HPDE6-E6E7 (cell line): Measurements from ENCODE around the gene TMEM100.
A peak's percentile ranks its signal among the peaks of the same experiment; 100 is the strongest.

Experiments
- DNase-seq: peaks from one replicate; pipeline ENCODE4 v3.0.0; 2011; ENCODE audit warnings: missing footprints; ENCODE audit errors: extremely low spot score

The TMEM100 gene, protein sequence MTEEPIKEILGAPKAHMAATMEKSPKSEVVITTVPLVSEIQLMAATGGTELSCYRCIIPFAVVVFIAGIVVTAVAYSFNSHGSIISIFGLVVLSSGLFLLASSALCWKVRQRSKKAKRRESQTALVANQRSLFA

DNA sequence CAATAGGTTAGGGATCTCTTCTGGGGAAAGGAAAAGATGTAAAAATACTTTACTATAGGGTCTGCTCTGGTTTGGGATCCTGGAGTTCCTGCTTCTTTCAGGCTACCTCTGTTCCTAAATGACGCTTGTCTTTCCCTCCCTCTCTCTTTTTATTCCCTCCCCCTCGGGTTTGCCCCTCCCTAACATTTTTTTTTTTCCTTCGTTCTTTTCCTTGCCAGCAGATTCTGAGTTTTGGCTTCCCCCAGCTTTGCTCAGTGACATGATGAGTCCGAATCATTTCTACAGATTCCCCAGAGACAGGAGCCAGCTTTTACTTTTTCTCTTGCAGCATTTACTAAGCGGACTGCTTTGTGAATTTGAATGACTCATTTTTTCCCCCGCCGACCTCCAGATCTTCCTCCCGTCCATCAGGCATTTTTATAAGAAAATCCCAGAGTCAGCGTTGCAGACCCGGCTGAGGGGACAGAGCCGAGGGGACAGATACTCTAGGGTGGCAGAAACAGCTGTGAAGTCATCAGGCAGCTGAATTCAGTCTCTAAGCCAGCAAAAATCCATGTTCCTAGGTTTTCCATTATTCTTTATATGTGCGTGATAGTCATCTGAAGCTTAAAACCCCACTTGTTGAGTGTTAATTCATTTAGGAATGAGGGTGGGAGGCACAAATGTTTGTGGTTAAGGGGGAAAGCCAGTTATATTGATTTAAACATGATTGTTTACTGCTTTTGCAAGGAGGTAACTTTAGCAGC is at the start of gene TMEM100:
TMEM100 (minus strand) TSS at position 123 of the 746 bp plus-strand sequence. CDS start 1,794 bp downstream, outside the sequence.
- no peak for DNase-seq

DNA sequence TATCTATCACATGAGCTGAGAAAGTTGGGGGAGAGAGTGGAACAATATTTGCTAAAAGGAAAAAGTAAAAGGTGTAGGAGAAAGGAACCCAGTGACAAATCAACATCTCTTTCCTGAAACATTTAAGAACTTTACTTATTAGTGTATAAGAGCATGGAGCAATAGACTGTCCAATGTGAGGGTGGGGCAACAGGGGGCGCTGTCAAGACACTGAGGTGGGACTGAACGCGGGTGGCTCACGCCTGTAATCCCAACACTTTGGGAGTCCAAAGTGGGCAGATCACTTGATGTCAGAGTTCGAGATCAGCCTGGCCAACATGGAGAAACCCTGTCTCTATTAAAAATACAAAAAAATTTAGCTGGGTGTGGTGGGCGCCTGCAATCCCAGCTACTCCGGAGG is 49.4 kb upstream of the TMEM100 start:
- no peak for DNase-seq

DNA sequence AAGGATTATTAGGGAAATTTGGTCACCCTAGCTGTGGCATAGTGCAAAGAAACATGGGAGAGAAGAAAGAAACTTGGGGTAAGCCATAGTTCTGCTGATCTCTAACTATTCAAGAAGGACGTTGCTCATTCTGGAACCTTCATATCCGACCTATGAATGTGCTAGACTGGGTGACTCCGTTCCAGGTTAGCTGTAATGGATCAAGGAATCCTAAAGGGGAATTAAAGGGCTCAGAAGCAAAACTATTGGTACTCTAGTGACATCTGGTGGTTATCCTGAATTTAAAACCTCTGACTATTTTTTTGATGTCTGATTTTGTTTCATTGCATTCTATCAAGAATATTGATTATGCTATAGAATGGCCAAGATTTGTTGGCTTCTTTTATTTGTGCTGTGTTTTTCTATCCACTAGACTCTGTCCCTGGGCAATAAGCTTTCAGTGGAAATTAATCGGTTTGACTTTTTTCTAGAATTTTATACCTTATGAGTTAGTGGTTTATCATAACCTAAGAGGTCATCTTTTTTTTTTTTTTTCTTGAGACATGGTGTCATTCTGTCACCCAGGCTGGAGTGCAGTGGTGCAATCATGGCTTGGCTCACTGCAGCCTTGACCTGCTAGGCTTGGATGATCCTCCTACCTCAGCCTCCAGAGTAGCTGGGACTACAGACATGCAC is 47.7 kb upstream of the TMEM100 start:
- peak; percentile 40 for DNase-seq

DNA sequence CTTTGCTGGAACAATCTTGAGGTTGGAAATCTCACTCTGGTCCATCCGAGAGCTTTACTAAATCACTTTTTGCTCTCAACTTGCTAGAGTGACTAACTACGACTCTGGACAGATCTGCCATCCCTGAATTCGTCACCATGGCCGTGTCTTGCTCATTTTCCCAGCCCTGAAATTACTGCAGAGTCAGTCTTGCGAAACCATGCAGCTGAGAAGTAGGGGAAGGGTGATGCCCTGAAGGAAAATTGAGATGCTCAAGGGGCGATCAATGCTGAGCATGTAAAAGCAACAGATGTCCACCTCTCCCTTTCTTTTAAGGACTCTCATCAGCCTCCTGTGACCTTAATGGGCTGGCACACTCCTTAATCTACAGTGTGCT is 46.9 kb upstream of the TMEM100 start:
- peak; percentile 38 for DNase-seq

DNA sequence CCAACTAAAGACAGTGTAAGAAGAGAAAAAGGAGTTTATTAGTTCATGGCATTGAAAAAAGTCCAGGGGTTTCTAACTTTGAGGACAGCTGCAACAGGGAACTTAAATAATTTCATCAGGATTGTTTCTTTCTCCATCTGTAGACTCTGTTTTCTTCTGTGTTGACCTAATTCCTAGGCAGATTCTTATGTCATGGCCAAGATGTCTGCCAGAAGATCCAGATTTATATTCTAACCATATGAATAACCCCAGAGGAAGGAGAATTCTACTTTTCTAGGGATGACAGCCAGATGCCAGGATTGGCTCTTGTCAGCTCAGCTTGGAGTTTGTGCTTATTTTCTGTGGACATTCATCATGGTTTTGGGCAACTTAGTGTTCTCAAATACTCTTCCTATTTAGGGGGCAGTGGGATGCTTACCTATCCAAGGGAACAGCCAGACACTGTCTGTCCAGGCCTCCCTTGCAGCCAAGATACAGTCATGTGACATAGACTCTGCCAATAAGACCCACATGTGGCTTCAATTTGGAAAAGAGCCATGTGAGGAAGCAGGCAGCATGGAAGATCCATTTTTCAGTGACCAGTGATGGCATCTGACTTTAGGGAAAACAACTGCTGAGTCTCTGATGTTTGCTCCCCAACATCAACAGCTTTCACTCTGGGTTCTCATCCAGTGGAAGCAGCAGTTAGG is 46.4 kb upstream of the TMEM100 start:
- no peak for DNase-seq

DNA sequence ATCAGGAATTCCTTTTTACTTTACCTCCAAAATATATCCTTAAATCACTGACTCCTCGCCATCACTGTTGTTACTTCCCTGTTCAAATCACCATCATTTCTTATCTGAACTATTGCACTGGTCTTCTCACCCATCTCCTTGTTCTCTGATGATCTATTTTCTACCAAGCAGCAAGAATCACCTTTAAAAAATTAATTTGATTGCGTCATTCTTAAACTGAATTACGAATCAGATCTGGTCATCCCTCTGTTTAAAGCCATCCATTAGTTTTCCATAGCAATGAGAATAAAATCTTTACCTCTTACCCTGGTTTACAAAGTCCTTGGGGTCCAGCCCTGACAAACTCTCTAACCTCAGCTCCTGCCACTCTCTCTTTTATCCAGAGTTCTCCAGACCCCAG is 42.8 kb upstream of the TMEM100 start:
- DNase-seq, result no peak

DNA sequence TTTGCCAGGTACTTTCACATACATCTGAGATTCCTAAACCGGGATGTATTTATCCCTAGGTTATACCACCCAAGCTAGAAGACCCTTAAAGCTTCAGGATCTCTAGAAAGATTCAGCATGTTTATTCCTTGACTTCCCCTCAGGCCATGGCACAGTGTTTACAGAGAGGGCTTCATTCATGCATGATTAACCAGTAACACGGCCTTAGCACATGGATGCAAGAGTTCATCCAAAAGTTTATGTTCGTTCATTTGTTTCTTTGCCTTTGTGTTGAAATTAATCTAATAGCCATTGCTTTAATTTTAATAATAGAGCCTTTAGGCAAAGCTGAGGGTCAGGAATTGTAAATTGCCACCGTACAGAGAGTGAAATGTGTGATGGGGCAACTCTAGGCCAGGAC is 41.9 kb upstream of the TMEM100 start:
- no peak for DNase-seq

DNA sequence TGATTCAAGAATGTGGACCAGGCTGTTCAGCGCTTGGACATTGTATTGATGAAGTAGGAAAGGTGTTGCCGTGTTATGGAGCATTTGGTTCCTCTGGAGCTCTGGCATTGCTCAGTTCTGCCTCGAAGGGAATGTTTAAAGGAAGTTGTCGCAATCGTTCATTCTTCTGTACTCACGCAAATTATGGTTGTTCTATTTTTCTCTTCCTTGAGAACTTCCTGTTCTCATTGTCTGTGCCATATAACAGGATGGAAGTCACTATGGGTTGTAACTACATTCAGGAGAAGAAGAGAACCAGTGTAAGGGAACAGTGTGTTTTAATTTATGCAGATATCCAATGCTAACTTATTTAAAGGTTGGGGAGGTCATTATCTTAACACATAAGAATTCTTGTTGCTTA is 41.2 kb upstream of the TMEM100 start:
- no peak for DNase-seq

DNA sequence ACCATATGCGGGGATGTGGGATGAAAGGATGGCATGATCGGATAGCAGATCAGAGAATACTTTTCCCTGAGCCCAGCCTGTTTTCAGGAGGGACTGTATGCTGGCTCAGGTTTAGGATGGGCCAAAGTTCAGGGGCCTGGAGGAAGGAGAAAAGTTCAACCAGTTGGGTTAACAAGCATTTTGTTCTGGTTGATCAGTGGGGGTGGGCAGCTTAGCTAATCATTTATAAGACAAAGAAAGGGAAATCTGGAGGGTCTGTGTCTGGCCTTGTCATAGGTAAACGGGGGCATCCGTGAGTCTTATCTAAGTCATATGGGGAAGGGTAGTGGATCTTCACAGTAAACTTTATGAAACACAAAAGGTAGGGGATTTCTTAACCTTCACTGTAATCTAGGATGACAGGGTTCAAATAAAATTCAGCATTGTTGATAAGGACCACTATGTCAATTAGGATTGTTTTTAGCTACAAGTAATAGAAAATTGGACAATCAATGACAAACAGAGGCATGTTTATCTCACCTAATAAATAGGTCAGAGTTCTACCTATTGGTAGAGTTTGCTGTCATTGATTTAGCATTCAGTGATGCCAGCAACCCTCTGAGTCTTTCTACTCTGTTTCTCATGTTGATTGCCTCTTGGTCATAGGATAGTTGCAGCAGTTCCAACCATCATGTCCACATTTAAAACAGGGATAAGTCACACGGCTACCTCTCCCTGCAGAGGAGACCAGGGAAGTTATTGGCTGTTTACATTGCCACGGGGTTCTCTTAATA is 39.6 kb upstream of the TMEM100 start:
- DNase-seq, result no peak

DNA sequence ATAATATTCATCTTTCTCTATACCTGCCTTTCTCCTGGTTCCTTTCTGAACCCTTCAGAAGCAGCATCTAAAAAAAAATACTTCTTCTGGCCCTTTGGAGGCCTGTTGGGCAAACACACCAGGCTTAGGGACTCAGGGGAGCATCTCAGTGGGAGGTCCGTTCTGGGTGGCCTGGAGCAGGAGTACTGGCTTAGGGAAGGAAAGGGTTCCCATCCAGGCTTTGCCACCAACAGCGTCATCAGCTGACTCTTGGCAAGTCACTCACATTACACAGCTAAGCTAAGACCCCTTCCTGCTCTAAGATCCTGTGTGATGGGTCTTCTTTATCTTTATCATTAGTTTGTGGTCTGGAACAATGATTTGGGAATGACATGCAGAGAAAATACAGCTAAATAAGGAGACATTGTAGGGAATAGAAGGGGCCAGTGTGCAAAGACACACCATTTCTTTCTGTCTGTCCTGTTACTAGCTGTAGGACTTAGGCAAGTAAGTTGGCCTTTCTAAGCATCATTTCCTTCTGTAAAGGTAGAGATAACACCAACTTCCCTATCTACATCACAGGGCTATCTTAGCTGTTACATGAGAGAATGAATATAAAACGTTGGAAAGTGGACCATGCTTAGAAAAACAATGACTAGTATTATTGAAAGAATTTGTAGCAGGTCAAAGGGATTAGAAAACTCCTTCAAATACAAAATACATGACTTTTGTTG is 38.1 kb upstream of the TMEM100 start:
- DNase-seq, result no peak

DNA sequence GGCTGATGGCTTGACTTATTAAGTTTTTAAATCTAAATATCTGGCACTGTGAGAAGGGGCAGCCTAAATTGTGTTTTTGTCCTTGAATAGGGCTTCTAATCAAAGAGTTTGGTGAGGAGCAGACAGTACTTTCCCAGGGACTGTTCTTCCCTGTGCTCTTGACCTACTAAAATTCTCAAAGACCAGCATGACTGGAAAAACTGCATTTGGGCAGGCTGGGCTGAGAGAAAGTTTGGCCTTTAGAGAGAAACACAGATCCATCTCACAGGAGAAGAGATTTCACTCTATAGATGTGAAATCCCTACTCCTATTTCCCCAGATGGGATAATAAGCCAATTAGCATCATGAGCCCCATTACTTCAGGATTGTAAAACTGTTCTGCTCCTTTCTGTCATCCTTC is 35.5 kb upstream of the TMEM100 start:
- DNase-seq, result no peak

DNA sequence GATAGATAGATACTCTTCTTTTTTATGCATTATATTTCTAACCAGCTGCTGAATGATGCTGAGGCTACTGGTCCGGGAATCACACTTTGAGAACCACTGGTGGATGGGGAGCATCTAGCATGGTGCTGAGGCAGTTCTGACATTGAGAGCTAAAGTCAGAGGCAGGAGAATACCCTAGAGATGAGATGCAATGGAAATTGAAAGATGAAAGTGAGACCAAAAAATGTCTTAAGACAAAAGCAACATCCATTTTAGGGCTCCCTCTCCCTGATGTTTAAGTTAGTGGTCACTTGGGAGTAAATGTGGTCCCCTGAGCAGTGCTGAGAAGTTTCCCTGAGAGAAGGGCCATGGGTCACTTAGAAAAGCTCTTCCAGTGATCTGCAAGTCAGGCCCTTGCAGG is 35.0 kb upstream of the TMEM100 start:
- DNase-seq, result no peak

DNA sequence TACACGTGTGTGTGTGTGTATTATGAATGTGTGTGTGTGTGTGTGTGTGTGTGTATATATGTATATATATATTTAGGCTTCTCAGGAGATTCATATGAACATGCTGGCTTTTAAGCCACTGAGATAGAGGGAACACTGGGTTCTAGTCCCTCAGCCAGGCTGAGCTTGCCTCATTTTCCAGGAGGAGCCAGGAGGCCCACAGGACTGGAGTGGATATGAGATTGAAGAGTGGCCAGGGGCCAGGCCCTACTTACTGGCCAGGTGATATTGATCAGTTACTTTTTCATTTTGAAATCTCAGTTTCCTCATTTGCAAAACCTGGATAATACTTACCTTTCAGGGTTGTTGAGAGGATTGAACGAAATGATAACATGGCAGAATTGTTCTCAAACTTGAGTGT is 34.0 kb upstream of the TMEM100 start:
- no peak for DNase-seq

DNA sequence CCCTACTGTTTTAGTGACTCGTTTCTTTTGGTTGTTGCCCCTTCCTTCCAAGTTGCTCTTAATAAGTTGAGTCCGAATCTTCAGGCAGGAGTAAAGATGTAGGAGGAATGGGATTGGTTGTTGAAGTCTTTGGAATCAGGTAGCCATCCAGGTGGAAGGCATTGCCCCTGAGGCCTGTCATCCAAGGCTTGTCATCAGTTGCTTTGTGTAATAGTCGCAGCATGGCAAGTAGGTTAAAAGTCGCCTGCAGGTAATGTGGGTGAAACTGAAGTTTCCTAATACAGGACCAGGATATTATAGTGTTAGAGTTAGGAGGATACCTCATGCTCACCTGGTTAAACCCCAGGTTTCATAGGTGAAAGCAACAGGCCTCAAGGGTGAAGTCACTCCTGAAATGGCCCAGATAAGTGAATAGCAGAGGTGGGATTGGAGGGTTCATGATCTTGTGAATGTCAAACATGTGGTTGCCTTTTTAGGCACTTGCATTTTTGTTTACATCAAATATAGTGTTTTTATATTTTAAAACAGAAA is 29.1 kb upstream of the TMEM100 start:
- no peak for DNase-seq

DNA sequence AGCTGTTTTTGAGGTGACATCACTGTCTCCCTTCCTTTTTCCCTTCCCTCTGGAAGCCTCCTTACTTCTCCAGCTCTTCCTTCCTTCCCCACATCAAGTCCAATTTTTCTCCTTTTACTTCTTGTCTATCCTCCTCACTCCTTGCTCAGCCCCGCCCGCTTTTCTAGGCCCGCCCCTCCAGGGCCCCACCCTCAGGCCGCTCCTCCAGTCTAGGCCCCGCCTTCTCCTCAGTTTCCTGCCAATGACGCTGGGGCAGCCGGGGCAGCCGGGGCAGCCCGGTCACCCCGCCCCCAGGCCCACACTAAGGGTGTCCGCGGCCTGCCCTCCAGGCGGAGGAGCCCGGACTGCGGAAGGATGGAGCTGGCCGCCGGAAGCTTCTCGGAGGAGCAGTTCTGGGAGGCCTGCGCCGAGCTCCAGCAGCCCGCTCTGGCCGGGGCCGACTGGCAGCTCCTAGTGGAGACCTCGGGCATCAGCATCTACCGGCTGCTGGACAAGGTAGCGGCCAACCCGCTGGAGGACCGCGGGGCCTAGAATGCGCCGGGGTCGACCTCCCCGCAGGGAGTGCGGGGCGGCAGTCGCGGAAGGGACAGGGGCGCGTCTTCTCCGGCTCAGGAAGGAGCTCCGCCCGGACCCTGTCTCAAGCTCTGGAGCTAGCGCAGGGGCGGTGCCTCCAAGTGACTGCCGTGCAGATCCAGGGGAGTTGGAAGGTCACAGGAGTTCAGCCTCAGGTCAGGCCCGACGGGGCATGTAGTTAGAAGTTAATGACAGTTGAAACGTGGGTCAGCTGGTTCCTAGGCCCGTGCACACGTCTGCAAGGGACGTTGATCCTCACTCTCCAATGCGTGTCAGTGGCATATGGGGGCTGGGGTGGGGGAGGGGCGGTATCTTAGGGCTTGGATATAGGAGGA is 28.3 kb upstream of the TMEM100 start, which contains the start of gene PCTP:
PCTP (plus strand) TSS at position 302 of the 908 bp plus-strand sequence; CDS start at position 355, 53 bp downstream.
- peak; percentile 86 for DNase-seq

DNA sequence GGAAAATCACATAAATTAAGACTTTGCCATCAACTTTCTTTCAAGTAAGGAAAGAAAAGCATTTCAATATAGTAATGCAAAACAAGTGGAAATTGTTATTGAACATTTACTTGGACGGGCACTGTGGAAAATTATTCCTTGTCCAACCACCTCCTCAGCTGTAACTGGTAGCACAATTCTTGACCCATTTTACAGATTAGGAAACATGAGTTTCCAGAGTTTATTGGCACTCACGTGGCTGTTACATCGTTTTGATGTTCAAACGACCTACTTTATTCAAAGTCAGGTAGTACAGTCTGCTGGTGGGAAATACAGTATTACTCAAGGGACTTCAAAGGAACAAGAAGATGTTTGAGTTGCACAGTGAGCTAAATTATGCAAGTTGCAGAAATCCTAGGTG is 27.3 kb upstream of the TMEM100 start:
- no peak for DNase-seq

DNA sequence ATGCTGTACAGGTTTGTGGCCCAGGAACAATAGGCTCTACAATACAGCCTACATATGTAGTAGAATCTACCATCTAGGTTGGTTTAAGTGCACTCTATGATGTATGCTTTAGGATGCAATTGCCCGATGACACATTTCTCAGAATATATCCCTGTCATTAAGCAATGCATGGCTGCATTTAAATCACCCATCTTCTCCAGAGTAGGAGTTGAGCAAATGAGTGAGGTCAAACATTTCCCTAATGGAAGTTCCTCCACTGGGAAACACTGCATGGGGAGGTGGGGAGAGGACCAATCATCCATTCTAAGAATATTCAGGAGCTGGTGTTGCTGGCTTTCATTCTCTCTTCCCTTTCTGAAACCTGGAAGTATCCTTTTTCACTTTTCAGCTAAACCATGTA is 26.2 kb upstream of the TMEM100 start:
- no peak for DNase-seq

DNA sequence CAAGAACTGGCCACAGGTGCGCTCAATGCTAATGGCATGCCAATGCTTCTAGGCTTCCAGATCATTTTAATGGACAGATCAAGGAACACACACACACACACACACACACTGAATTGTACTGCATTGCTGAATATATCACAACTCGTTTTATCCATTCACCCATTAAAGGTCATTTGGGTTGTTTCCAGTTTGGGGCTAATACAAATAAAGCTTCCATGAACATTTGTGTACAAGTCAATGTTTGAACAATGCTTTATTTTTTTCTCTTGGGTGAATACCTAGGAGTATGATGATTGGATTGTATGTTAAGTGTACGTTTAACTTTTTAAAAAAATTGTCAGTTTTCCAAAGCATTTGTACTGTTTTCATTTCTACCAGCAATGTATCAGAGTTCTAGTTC is 24.5 kb upstream of the TMEM100 start:
- DNase-seq, result no peak

DNA sequence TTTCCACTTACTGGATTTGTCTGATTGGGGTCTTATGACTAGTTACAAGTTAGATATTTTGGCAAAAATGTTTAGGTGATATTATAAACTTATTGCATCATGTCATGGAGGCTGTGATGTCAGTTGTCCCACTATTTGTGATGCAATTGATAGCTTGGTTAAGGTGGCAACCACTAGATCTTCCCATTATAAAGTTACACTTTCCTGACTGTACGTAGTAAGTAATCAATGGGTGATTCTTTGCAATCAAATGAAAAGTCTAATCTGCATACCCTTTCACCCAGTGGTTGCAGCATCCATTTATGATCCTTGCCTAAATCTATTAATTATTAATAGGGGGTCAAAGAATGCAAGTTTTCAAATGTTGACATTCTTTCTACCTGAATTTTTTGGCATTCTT is 23.8 kb upstream of the TMEM100 start:
- DNase-seq, result no peak

DNA sequence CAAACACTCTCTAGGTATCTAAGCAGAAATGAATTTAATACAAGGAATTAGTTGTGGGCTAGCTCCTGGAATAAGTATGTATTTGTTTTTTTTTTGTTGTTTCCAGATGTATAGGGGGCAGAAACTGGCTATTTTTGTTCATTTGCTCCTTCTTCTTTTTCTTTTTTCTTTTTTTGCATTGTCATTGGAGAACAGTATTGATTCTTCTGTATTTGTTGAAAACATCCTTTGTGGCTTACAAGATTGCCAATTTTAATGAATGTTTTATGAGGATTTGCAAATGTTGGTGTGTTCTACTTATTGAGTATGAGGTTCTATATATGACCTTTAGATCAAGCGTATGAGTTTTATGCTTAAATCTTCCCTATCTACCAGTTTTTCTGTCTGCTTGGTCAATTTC is 22.6 kb upstream of the TMEM100 start:
- no peak for DNase-seq
